Nephron progenitor cell (in vitro differentiated cells): ENCODE data around the gene AXIN1.
"Not testable (repeated sequence)": the region's sequence is repeated elsewhere in the genome, so short reads cannot be mapped to it uniquely, and the experiment has no call there.

Source experiments
- DNase-seq: peaks from one replicate; pipeline ENCODE4 v3.0.0; 2021
- H3K27ac Mint-ChIP-seq: 2 replicates; pipeline ENCODE4 v1.8.0; 2021; ENCODE audit warnings: mild to moderate bottlenecking, moderate library complexity, mixed read lengths
- H3K27me3 Mint-ChIP-seq: 2 replicates; pipeline ENCODE4 v1.8.0; 2021; ENCODE audit warnings: mild to moderate bottlenecking, low read depth, mixed read lengths; ENCODE audit not compliant: poor library complexity
- H3K36me3 Mint-ChIP-seq: 2 replicates; pipeline ENCODE4 v1.8.0; 2021; ENCODE audit warnings: low read depth, mixed read lengths
- H3K4me1 Mint-ChIP-seq: 2 replicates; pipeline ENCODE4 v1.8.0; 2021; ENCODE audit warnings: mixed read lengths
- H3K4me3 Mint-ChIP-seq: 2 replicates; pipeline ENCODE4 v1.8.0; 2021; ENCODE audit warnings: mild to moderate bottlenecking, moderate library complexity, mixed read lengths
- H3K9me3 Mint-ChIP-seq: 2 replicates; pipeline ENCODE4 v1.8.0; 2021; ENCODE audit warnings: mild to moderate bottlenecking, moderate library complexity, mixed read lengths
- TF ChIP-seq, protein P1 (sequence below): fragments of 200-600 bp; sonication (generic); IDR thresholded peaks from 2 replicates; pipeline ENCODE4 v1.5.0; 2021; ENCODE audit warnings: antibody characterized with exemption

Gene AXIN1

DNA sequence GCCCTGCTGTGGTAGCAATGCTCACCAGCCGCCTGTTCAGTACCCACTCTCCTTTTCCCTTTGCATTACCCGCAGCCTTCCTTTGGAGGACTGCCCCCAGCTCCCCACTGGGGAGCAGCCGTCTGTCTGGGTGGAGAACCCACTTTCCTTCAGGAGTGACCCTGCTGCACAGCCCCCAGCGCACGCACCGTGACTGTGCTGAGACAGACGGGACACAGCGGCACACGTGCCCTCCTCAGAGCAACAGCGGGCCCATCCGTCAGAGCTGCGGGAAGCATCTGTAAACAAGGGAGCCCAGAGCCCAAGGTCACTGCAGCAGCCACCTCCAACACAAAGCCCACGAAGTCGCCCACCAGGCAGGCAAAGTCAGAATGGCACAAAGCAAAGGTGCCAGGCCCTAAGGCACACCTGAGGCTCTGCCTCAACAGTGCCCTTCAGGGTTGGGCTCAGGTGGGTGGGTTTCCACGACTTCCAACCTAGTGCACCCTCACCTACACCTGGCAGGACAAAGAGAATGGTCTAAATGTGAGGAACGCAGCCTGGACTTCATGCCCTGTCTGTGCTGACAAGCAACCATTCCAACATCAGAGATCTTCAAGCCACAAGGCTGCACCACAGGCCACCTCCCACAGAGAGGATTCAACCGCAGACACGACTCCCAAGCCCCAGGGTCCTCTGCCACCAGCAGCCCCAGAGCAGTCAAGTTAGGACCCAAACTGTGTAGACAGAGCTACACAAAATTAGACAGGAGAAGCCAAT is 9.9 kb downstream of the AXIN1 start:
- H3K36me3 Mint-ChIP-seq, result peaks cover 72% of the 10 kb centered on the region
- H3K9me3 Mint-ChIP-seq, result peaks cover 27% of the 10 kb centered on the region
- H3K27ac Mint-ChIP-seq, result peak overlapping the region; percentile 77
- H3K27me3 Mint-ChIP-seq, result no peaks in the 10 kb centered on the region
- TF ChIP-seq, protein P1, sequence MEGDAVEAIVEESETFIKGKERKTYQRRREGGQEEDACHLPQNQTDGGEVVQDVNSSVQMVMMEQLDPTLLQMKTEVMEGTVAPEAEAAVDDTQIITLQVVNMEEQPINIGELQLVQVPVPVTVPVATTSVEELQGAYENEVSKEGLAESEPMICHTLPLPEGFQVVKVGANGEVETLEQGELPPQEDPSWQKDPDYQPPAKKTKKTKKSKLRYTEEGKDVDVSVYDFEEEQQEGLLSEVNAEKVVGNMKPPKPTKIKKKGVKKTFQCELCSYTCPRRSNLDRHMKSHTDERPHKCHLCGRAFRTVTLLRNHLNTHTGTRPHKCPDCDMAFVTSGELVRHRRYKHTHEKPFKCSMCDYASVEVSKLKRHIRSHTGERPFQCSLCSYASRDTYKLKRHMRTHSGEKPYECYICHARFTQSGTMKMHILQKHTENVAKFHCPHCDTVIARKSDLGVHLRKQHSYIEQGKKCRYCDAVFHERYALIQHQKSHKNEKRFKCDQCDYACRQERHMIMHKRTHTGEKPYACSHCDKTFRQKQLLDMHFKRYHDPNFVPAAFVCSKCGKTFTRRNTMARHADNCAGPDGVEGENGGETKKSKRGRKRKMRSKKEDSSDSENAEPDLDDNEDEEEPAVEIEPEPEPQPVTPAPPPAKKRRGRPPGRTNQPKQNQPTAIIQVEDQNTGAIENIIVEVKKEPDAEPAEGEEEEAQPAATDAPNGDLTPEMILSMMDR, result no peak
- H3K4me3 Mint-ChIP-seq, result no peak overlapping the region
- DNase-seq, result no peak
- H3K4me1 Mint-ChIP-seq, result peaks cover 28% of the 10 kb centered on the region

DNA sequence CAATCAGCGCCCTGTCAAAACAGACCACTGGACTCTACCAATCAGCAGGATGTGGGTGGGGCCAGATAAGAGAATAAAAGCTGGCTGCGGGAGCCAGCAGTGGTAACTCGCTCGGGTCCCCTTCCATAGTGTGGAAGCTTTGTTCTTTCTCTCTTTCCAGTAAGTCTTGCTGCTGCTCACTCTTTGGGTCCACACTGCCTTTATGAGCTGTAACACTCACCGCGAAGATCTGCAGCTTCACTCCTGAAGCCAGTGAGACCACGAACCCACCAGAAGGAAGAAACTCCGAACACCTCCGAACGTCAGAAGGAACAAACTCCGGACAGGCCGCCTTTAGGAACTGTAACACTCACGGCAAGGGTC is 10.6 kb downstream of the AXIN1 start:
- peak overlapping the region; percentile 8 for H3K27ac Mint-ChIP-seq
- H3K4me1 Mint-ChIP-seq, result peaks cover 21% of the 10 kb centered on the region
- not testable (repeated sequence) for H3K4me3 Mint-ChIP-seq, DNase-seq, H3K27me3 Mint-ChIP-seq
- peaks cover 27% of the 10 kb centered on the region for H3K9me3 Mint-ChIP-seq
- H3K36me3 Mint-ChIP-seq, result peaks cover 65% of the 10 kb centered on the region

DNA sequence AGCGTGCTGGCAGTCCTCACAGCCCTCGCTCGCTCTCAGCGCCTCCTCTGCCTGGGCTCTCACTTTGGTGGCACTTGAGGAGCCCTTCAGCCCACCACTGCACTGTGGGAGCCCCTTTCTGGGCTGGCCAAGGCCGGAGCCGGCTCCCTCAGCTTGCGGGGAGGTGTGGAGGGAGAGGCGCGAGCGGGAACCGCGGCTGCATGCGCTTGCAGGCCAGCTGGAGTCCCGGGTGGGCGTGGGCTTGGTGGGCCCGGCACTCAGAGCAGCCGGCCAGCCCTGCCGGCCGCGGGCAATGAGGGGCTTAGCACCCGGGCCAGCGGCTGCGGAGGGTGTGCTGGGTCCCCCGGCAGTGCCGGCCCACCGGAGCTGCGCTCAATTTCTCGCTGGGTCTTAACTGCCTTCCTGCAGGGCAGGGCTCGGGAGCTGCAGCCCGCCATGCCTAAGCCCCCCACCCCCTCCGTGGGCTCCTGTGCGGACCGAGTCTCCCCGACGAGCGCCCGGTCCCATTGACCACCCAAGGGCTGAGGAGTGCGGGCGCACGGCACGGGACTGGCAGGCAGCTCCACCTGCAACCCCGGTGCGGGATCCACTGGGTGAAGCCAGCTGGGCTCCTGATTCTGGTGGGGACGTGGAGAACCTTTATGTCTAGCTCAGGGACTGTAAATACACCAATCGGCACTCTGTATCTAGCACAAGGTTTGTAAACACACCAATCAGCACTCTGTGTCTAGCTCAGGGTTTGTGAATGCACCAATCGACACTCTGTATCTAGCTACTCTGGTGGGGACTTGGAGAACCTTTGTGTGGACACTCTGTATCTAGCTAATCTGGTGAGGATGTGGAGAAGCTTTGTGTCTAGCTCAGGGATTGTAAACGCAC is 11.2 kb downstream of the AXIN1 start:
- Mint-ChIP-seq H3K4me1 (peaks cover 19% of the 10 kb centered on the region), H3K36me3 (peaks cover 59% of the 10 kb centered on the region), H3K9me3 (peaks cover 27% of the 10 kb centered on the region)
- not testable (repeated sequence) for H3K27me3 Mint-ChIP-seq, H3K27ac Mint-ChIP-seq, H3K4me3 Mint-ChIP-seq, DNase-seq

DNA sequence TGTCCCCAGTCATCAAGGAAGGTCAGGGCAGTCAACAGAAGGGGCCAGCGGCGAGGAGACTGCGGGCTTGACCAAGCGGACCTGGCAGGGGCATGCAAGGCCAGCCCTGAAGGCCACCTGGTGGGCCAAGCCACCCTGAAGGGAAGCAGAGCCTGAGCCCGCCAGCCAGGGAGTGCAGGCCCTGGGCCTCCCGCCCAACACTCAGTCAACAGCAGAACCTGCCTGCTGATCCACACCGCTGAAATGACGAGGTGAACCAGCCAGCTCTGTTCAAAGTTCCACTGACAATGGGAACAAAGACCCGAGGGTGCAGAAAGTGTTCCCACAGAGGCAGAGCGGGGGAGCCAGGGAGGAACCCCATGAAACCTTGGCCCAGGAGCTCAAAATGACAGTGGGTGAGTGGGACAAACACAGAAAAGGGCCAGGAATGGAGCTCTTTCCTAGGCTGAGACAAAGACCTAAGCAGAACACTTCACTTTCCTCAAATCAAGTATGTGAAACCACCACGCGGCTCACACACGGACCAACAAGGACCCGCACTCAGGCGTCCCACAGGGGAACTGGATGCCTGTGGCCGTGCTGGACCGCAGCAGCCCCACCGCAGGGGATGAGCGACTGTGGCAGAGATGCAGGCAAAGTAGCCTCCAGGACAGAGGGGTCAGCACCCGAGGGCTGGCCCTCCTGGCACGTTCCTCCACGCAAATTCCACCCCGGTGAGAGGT is 12.0 kb downstream of the AXIN1 start:
- Mint-ChIP-seq H3K9me3 (peaks cover 26% of the 10 kb centered on the region), H3K27me3 (no peaks in the 10 kb centered on the region), H3K4me1 (peaks cover 22% of the 10 kb centered on the region), H3K36me3 (peaks cover 54% of the 10 kb centered on the region), H3K27ac (no peak overlapping the region), H3K4me3 (no peak overlapping the region)
- TF ChIP-seq, protein P1, result no peak
- DNase-seq, result no peak

DNA sequence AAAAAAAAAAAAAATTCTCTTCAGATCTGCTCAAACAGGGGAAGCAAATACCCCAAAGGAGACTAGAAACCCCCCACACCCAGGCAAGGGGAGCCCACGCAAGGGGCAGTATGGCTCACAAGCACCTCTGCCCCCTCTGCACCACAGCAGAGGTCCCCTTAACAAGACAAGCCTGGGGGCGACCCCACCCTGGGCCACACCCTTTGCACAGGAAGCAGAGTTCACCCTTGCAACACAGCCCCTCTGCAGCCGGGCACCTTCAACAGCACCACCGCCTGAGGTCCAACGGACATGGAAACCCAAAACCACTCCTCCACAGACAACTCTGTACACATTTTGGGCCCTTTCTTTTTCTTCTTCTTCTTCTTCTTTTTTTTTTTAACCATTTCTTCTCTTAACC is 12.8 kb downstream of the AXIN1 start:
- Mint-ChIP-seq H3K4me3 (no peak overlapping the region), H3K36me3 (peaks cover 52% of the 10 kb centered on the region), H3K27ac (no peak overlapping the region), H3K27me3 (peaks cover 2% of the 10 kb centered on the region), H3K4me1 (peaks cover 27% of the 10 kb centered on the region), H3K9me3 (peaks cover 19% of the 10 kb centered on the region)
- TF ChIP-seq, protein P1, result no peak
- no peak for DNase-seq

DNA sequence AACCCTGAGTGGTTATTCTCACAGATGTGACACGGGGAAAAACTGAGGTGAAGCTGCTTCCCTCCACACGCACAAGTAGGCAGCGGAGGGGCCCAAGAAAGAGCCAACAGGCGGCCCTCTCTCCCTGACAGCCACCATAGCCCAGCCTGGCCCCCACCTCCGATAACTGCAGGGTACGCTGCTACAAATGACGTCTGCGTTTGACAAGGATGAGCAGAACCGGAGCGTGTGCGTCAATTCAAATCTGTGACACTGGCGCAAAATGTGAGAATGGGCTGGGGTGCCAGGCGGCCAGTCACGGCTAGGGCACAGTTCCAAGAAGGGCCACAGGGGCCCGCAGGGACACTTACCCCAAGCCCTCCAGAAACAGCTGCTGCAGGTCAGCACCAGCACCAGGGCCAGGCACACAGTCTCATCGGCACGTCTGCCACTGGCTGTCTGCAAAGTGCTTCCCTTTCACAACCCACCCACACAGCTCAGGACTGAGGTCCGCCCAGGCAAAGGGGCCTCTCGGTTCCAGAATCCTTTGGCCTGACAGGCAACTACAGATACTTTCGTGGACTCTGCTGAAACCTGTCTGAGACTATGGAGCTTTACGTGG is 14.4 kb downstream of the AXIN1 start:
- Mint-ChIP-seq H3K4me1 (peaks cover 30% of the 10 kb centered on the region), H3K36me3 (peaks cover 39% of the 10 kb centered on the region), H3K4me3 (no peak overlapping the region), H3K9me3 (peaks cover 23% of the 10 kb centered on the region), H3K27ac (no peak overlapping the region), H3K27me3 (peaks cover 5% of the 10 kb centered on the region)
- TF ChIP-seq, protein P1, result no peak
- no peak for DNase-seq
